Measurements from ENCODE around the gene CNN1. TPM values are rescaled to one million over a fixed set of nuclear protein-coding genes. Genes with fewer than 3 reads are reported as not detected.
A peak's percentile ranks its signal among the peaks of the same experiment; 100 is the strongest.
"Not testable (repeated sequence)": the region's sequence is repeated elsewhere in the genome, so short reads cannot be mapped to it uniquely, and the experiment has no call there.

CNN1 gene
- total and polyA plus RNA-seq, 7 donors: 1.9 to 11.9 (median 5.7) TPM

- WGBS, 3 donors: 61 to 69% (median 66%) methylated on average over 4 of the region's 4 CpGs
- H3K9me3 ChIP-seq: no peaks in the 10 kb centered on the region
- H3K4me1 ChIP-seq: peaks cover 23% of the 10 kb centered on the region
- no peaks in the 10 kb centered on the region for H3K27me3 ChIP-seq (ENCODE audit: insufficient read depth in 3 of 3, low read length in 2 of 3)
- no peak overlapping the region for H3K4me3 ChIP-seq
- DNase-seq (no peak), ATAC-seq (no peak)
- peaks cover 0 to 27% of the 10 kb centered on the region in 2 donors for H3K36me3 ChIP-seq (ENCODE audit: insufficient read depth in 1 of 2, low read depth in 1 of 2)
- no peak for TF ChIP-seq CTCF (IDR thresholded peaks at IDR 0.05)
- H3K27ac ChIP-seq: no peak overlapping the region
- intact Hi-C loops (cut with DNase I): no loop called here
Measured at GRCh38 chr19:11556634-11557420, 18.2 kb downstream of the CNN1 start.

- intact Hi-C loops (cut with DNase I): no loop called here
- Histone ChIP-seq H3K9me3 (no peaks in the 10 kb centered on the region), H3K27me3 (ENCODE audit: insufficient read depth in 3 of 3, low read length in 2 of 3) (no peaks in the 10 kb centered on the region), H3K27ac (peak within 1 kb of the TSS; percentile 83), H3K4me1 (peaks cover 23% of the 10 kb centered on the region), H3K36me3 (ENCODE audit: insufficient read depth in 1 of 2, low read depth in 1 of 2) (peaks cover 0 to 9% of the 10 kb centered on the region in 2 donors), H3K4me3 (peak within 1 kb of the TSS; percentile 85)
- no peak for TF ChIP-seq CTCF (IDR thresholded peaks at IDR 0.05)
- DNase-seq (peak; percentile 98 to 99), ATAC-seq (peak; percentile 99)
- WGBS, 3 donors: 2 to 3% (median 2%) methylated on average over 55 to 57 of the region's 57 CpGs
Measured at GRCh38 chr19:11558881-11559828, 20.5 kb downstream of the CNN1 start, which contains the start of gene ELOF1. Gene ELOF1, minus strand, starts transcription at chr19:11559230. Its CDS starts 4,883 bp downstream, at chr19:11554347.

- H3K27ac ChIP-seq: no peak overlapping the region
- H3K4me1 ChIP-seq: peaks cover 23% of the 10 kb centered on the region
- ATAC-seq: peak in 2 of 4 donors; percentile 42 to 47
- intact Hi-C loops (cut with DNase I): no loop called here
- peak; percentile 50 for TF ChIP-seq CTCF (IDR thresholded peaks at IDR 0.05)
- peaks cover 0 to 6% of the 10 kb centered on the region in 2 donors for H3K36me3 ChIP-seq (ENCODE audit: insufficient read depth in 1 of 2, low read depth in 1 of 2)
- DNase-seq: no peak
- H3K9me3 ChIP-seq: no peaks in the 10 kb centered on the region
- WGBS, 3 donors: 16 to 24% (median 21%) methylated on average over 9 of the region's 9 CpGs
- peak overlapping the region; percentile 85 for H3K4me3 ChIP-seq
- no peaks in the 10 kb centered on the region for H3K27me3 ChIP-seq (ENCODE audit: insufficient read depth in 3 of 3, low read length in 2 of 3)
Measured at GRCh38 chr19:11560404-11561051, 21.9 kb downstream of the CNN1 start.

GRCh38 chr19:11563532-11563931, 24.9 kb downstream of the CNN1 start:
- Histone ChIP-seq H3K27ac (no peak overlapping the region), H3K4me3 (no peak overlapping the region), H3K27me3 (ENCODE audit: insufficient read depth in 3 of 3, low read length in 2 of 3) (no peaks in the 10 kb centered on the region), H3K36me3 (ENCODE audit: insufficient read depth in 1 of 2, low read depth in 1 of 2) (peaks cover 0 to 6% of the 10 kb centered on the region in 2 donors), H3K9me3 (no peaks in the 10 kb centered on the region), H3K4me1 (peaks cover 10% of the 10 kb centered on the region)
- TF ChIP-seq CTCF (IDR thresholded peaks at IDR 0.05): no peak
- DNase-seq (no peak), ATAC-seq (no peak)
- 85 to 90% (median 89%) methylated on average over 8 of the region's 8 CpGs for WGBS, 3 donors
- intact Hi-C loops (cut with DNase I): no loop called here

- H3K4me1 ChIP-seq; H3K4me3 ChIP-seq; H3K27me3 ChIP-seq (ENCODE audit: insufficient read depth in 3 of 3, low read length in 2 of 3); H3K27ac ChIP-seq; H3K9me3 ChIP-seq; ATAC-seq; H3K36me3 ChIP-seq (ENCODE audit: insufficient read depth in 1 of 2, low read depth in 1 of 2); intact Hi-C loops (cut with DNase I); DNase-seq: not testable (repeated sequence)
- 94 to 98% (median 97%) methylated on average over 6 of the region's 6 CpGs for WGBS, 3 donors
Measured at GRCh38 chr19:11564082-11564807, 25.6 kb downstream of the CNN1 start.

- WGBS, 3 donors: 84 to 91% (median 87%) methylated on average over 5 of the region's 5 CpGs
- H3K36me3 ChIP-seq (ENCODE audit: insufficient read depth in 1 of 2, low read depth in 1 of 2); H3K27me3 ChIP-seq (ENCODE audit: insufficient read depth in 3 of 3, low read length in 2 of 3); intact Hi-C loops (cut with DNase I); H3K4me3 ChIP-seq; ATAC-seq; H3K4me1 ChIP-seq; H3K27ac ChIP-seq; H3K9me3 ChIP-seq; DNase-seq: not testable (repeated sequence)
Measured at GRCh38 chr19:11565649-11565980, 27.0 kb downstream of the CNN1 start.

All from psoas muscle (tissue), 8 donors.